ENCODE data around the gene TMEM127.

TMEM127 gene

DNA sequence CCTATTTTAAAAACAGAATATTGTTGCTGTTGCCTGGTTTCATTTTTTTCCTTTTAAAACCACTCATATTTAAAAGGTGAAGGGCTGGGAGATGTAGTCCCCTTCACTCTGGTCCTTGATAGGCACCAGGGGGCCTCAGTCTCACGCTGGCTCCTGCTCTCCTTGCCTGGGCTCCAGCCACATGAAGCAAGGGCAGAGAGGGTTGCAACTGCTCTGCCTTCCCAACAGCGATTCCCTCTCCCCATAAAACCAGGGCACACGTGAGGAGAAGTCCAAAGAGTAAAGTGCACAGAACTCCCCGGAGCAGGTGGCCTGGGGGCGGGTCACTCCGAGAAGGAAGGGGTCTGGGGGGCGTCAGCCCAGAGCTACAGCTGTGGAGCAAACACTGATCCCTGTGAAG is 12.8 kb downstream of the TMEM127 start:
- ChIA-PET CTCF (interaction anchor here (2.2 kb wide), 1 partner anchor 12 kb away, joined by 18 read pairs; the partner anchor contains the start of genes CIAO1 and TMEM127), POLR2A (no interaction called here)
- no peak for DNase-seq (ENCODE audit: extremely low spot score)
- TF ChIP-seq, protein P1, sequence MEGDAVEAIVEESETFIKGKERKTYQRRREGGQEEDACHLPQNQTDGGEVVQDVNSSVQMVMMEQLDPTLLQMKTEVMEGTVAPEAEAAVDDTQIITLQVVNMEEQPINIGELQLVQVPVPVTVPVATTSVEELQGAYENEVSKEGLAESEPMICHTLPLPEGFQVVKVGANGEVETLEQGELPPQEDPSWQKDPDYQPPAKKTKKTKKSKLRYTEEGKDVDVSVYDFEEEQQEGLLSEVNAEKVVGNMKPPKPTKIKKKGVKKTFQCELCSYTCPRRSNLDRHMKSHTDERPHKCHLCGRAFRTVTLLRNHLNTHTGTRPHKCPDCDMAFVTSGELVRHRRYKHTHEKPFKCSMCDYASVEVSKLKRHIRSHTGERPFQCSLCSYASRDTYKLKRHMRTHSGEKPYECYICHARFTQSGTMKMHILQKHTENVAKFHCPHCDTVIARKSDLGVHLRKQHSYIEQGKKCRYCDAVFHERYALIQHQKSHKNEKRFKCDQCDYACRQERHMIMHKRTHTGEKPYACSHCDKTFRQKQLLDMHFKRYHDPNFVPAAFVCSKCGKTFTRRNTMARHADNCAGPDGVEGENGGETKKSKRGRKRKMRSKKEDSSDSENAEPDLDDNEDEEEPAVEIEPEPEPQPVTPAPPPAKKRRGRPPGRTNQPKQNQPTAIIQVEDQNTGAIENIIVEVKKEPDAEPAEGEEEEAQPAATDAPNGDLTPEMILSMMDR (IDR thresholded peaks at IDR 0.05; ENCODE audit: control extremely low read depth, extremely low read depth, low read depth, missing control alignments): no peak

DNA sequence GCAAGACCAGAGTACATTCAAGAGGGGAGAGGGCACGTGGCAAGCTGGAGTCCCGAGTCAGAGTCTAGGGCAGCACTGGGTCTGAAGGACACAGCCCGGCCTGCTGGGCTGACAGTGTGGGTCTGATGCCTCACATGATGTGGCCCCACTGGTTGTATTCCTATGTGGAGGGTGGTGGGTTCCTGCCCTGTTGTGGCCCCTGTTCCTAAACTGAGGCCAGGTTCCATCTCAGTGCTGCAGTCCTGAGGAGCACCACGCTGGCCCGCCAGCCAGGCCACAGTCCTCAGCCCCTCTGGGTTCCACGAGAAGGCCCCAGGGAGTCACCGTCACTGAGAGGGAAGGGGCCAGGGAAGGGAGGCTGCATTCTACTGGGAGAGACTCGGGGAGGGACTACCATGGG is 13.3 kb downstream of the TMEM127 start:
- ChIA-PET CTCF (no interaction called here), POLR2A (interaction anchor here (0.7 kb wide), 1 partner anchor 51 kb away, joined by 3 read pairs; no protein-coding TSS in a partner anchor)
- TF ChIP-seq, protein P1 (IDR thresholded peaks at IDR 0.05; ENCODE audit: control extremely low read depth, extremely low read depth, low read depth, missing control alignments): no peak
- no peak for DNase-seq (ENCODE audit: extremely low spot score)

DNA sequence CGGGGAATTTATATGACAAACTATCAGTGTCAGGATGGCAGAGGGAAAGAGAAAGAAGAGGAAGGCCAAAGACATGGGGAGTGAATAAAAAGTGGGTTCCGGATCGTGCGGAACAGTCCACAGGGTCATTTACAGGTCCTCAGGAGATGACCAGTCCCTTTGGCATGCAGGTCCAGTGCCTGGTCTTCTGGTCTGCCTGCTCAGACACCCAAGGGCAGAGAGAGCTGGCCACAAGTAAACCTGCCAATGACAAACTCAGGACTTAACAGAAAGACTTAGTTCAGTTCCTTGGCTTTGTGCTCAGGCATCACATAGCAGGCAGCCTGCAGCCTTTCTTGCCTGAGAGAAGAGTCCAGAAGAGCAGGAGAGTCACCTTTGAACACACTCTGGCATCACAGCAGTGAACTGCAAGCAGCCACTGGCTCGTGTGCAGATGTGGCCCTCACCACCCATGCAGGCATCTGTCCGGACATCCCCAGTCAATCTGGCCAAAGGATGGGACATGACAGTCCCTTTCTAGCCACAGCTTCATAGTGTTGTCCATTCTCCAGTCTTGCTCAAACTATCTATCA is 14.0 kb downstream of the TMEM127 start:
- POLR2A ChIA-PET: interaction anchor here (0.7 kb wide), 1 partner anchor 50 kb away, joined by 3 read pairs; no protein-coding TSS in a partner anchor
- CTCF ChIA-PET: interaction anchor here (1.3 to 2.3 kb wide), 2 partner anchors 8 to 9 kb away, joined by 3 to 9 read pairs; no protein-coding TSS in a partner anchor
- TF ChIP-seq, protein P1 (IDR thresholded peaks at IDR 0.05; ENCODE audit: control extremely low read depth, extremely low read depth, low read depth, missing control alignments): no peak
- no peak for DNase-seq (ENCODE audit: extremely low spot score)

DNA sequence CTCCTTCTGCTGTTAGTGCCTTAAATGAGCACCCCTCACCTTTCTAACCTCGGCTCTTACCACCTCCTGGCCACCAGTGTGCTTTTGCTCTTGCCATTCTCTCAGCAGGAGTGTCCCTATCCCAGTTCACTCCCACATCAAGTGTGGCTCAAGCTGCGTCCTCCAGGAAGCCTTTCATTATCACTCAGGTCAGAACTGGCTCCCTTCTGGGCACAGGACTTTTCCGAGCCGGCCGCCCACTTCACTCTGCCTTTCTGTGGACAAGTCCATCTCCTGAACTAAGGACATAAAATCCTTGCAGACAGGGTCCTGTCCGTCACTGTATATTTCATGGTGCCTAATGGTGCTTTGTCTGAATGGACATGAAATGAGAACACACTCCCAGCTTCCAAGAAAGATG is 15.6 kb downstream of the TMEM127 start:
- TF ChIP-seq, protein P1 (IDR thresholded peaks at IDR 0.05; ENCODE audit: control extremely low read depth, extremely low read depth, low read depth, missing control alignments): no peak
- ChIA-PET CTCF (interaction anchor here (0.8 to 2.3 kb wide), 4 partner anchors 8 to 262 kb away, joined by 3 to 9 read pairs (median 3); no protein-coding TSS in a partner anchor), POLR2A (interaction anchor here (0.6 kb wide), 1 partner anchor 13 kb away, joined by 7 read pairs; no protein-coding TSS in a partner anchor)
- DNase-seq (ENCODE audit: extremely low spot score): no peak

DNA sequence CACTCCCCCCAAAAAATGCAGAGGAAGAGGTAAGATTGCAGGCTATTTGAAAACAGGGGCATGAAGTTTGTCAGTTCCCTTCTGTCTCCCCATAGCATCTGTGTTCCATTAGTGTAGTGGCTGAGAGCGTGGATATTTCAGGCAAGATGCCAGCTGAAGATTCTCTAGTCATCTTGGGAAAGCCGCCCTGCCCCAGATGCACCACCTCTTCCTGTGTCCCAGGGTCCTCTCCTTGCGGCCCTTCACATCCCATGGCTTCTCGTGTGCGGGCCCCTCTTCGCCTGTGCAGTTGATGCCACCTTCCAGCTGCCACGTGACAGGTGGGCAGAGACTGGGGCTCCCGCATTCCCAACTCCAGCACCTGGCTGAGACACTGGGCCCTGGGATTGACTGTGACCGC is 16.1 kb downstream of the TMEM127 start:
- ChIA-PET CTCF (interaction anchor here (0.8 to 1.3 kb wide), 2 partner anchors 8 to 23 kb away, joined by 3 read pairs; no protein-coding TSS in a partner anchor), POLR2A (interaction anchor here (0.6 kb wide), 1 partner anchor 14 kb away, joined by 7 read pairs; no protein-coding TSS in a partner anchor)
- DNase-seq (ENCODE audit: extremely low spot score): no peak
- TF ChIP-seq, protein P1 (IDR thresholded peaks at IDR 0.05; ENCODE audit: control extremely low read depth, extremely low read depth, low read depth, missing control alignments): no peak

DNA sequence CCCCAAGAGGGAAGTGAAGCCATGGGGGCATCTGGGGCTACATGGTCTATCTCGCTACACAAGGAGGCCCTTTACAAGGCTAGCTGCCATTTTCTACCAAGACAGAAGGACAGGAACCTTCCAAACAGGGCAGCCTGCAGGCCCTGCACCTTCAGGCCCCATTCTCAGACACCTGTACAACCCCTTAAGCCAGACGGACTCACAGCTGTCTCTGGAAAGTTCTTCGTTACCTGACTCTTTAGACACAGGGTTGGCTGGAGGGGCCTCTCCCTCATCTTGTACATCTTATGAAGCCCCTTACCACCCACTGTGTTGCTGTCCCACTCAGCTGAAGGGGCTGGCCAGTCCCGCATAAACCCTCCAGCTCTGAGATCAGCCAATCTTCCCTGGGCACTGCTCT is 17.2 kb downstream of the TMEM127 start:
- TF ChIP-seq, protein P1 (IDR thresholded peaks at IDR 0.05; ENCODE audit: control extremely low read depth, extremely low read depth, low read depth, missing control alignments): no peak
- no peak for DNase-seq (ENCODE audit: extremely low spot score)
- ChIA-PET CTCF (interaction anchor here (0.6 to 1.1 kb wide), 4 partner anchors 10 to 83 kb away, joined by 3 read pairs; no protein-coding TSS in a partner anchor), POLR2A (no interaction called here)
